HG02759 (cell line): ENCODE data around the gene MRPL55.
"Not testable (repeated sequence)": the region's sequence is repeated elsewhere in the genome, so short reads cannot be mapped to it uniquely, and the experiment has no call there.

ENCODE experiments used
- ATAC-seq: cut with Tn5 transposase; IDR thresholded peaks from one replicate; pipeline ENCODE4 v1.9.1; 2021; ENCODE audit warnings: mild to moderate bottlenecking, moderate library complexity; ENCODE audit not compliant: unreplicated experiment

The MRPL55 gene

GRCh38 chr1:228125185-228125584 is 16.1 kb upstream of the MRPL55 start:
- no peak for ATAC-seq

GRCh38 chr1:228123505-228123904 is 14.4 kb upstream of the MRPL55 start:
- ATAC-seq = no peak

- ATAC-seq = no peak
These were observed 13.9 kb upstream of the MRPL55 start for GRCh38 chr1:228122921-228123441.

- no peak for ATAC-seq
These were observed 11.9 kb upstream of the MRPL55 start for GRCh38 chr1:228120857-228121489.

- ATAC-seq = no peak
These were observed 11.3 kb upstream of the MRPL55 start for GRCh38 chr1:228120351-228120750.

- ATAC-seq = no peak
These were observed 8.9 kb upstream of the MRPL55 start for GRCh38 chr1:228118040-228118439.

- ATAC-seq = no peak
These were observed 8.2 kb upstream of the MRPL55 start for GRCh38 chr1:228117335-228117734.

- ATAC-seq = no peak
These were observed 5.7 kb upstream of the MRPL55 start for GRCh38 chr1:228114827-228115226.

GRCh38 chr1:228112617-228113016 is 3.5 kb upstream of the MRPL55 start:
- no peak for ATAC-seq

- no peak for ATAC-seq
These were observed 3.1 kb upstream of the MRPL55 start for GRCh38 chr1:228112167-228112566.

GRCh38 chr1:228111315-228111714 is 2.2 kb upstream of the MRPL55 start:
- ATAC-seq = not testable (repeated sequence)

- ATAC-seq = no peak
These were observed 1.5 kb upstream of the MRPL55 start for GRCh38 chr1:228110556-228110955.

- ATAC-seq = no peak
These were observed 926 bp upstream of the MRPL55 start for GRCh38 chr1:228109962-228110488.

GRCh38 chr1:228108742-228109072 is 392 bp downstream of the MRPL55 start:
- no peak for ATAC-seq

GRCh38 chr1:228108055-228108690 is 926 bp downstream of the MRPL55 start:
- ATAC-seq = no peak

- no peak for ATAC-seq
These were observed 1.5 kb downstream of the MRPL55 start for GRCh38 chr1:228107636-228108035.

GRCh38 chr1:228106800-228107054 is 2.4 kb downstream of the MRPL55 start:
- ATAC-seq = no peak

GRCh38 chr1:228105996-228106799 is 2.9 kb downstream of the MRPL55 start:
- no peak for ATAC-seq

- ATAC-seq = no peak
These were observed 3.7 kb downstream of the MRPL55 start for GRCh38 chr1:228105270-228105995.

GRCh38 chr1:228104526-228105269 is 4.4 kb downstream of the MRPL55 start:
- ATAC-seq = no peak
